ENCODE data around the gene ZNF774. TPM values are rescaled to one million over a fixed set of nuclear protein-coding genes. Genes with fewer than 3 reads are reported as not detected.

The ZNF774 gene
- total and polyA plus RNA-seq, 2 of the 13 experiments (the other 11 are each of a cell fraction or from before 2014, with no cell fraction given): 0.59 to 1.4 TPM

DNA sequence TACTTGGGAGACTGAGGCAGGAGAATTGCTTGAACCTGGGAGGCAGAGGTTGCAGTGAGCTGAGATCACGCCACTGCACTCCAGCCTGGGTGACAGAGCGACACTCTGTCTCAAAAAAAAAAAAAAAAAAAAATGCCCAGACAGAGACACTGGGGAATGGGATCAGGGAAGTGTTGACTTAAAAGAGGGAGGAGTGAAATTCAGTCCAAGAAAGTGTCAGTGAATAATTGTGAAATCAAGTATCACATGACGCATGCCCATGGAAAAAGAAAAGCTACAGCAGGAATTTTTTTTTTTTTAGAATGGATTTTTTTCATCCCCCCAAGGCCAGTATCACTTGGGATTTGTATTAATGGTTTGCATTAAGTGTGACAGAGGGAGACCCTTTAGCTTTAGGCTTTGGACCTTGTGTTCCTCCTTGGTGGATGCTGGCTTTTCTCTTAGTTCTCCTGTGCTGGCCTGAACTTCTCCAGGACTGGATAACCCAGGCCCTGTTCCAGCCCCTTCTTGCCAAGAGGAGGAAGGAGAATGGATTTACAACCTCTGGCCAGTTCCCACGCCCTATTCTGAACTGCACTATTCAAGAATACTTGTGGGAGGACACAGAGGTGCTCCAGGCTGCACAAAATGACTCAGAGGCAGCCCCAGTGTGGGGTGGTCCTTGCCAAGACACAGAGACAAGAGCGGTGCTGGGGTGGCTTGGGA is 36.7 kb upstream of the ZNF774 start:
- FAIRE-seq (no peak), DNase-seq (ENCODE audit: low spot score) (peak; percentile 30), ATAC-seq (no peak)
- Histone ChIP-seq H3K27ac (ENCODE audit: extremely low read length, insufficient read depth, low read length) (no peak overlapping the region), H3K4me1 (ENCODE audit: insufficient read depth, low read length) (0 out of 2 replicates have a peak, but pooled peaks cover 4% of the 10 kb centered on the region), H3K79me2 (ENCODE audit: insufficient read depth, low read length) (no peaks in the 10 kb centered on the region), H3K27me3 (ENCODE audit: control insufficient read depth in 1 of 2, insufficient read depth in 2 of 2, low read length in 2 of 2) (no peaks in the 10 kb centered on the region; a peak in 1 of 5 replicates), H3K9me3 (ENCODE audit: low read length) (no peaks in the 10 kb centered on the region), H3K36me3 (replicated peaks in 1 of 2; ENCODE audit: control insufficient read depth in 1 of 2, insufficient read depth in 2 of 2, low read length in 2 of 2) (no peaks in the 10 kb centered on the region), H2AFZ (ENCODE audit: low read length) (no peak overlapping the region), H3K4me3 (replicated peaks in 1 of 3; ENCODE audit: insufficient read depth in 1 of 3, low read depth in 2 of 3, low read length in 3 of 3) (no peak overlapping the region), H3K4me2 (ENCODE audit: low read depth, low read length) (no peak overlapping the region), H3K9ac (ENCODE audit: insufficient read depth, low read depth, low read length) (no peak overlapping the region), H4K20me1 (ENCODE audit: insufficient read depth, low read length) (no peaks in the 10 kb centered on the region)
- BruUV-seq (replicated peaks): no TSS peak
- peak; percentile 9; the same call in 1 of the 2 replicates for TF ChIP-seq CEBPB (IDR thresholded peaks at IDR 0.05; ENCODE audit: borderline replicate concordance, low read depth, low read length)
- TF ChIP-seq, protein P1, sequence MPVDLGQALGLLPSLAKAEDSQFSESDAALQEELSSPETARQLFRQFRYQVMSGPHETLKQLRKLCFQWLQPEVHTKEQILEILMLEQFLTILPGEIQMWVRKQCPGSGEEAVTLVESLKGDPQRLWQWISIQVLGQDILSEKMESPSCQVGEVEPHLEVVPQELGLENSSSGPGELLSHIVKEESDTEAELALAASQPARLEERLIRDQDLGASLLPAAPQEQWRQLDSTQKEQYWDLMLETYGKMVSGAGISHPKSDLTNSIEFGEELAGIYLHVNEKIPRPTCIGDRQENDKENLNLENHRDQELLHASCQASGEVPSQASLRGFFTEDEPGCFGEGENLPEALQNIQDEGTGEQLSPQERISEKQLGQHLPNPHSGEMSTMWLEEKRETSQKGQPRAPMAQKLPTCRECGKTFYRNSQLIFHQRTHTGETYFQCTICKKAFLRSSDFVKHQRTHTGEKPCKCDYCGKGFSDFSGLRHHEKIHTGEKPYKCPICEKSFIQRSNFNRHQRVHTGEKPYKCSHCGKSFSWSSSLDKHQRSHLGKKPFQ (CRISPR knock-in tag; IDR thresholded peaks at IDR 0.05; ENCODE audit: insufficient replicate concordance): no peak
- WGBS (ENCODE audit: low lambda C conversion rate): 25% methylated on average over 5 of the region's 5 CpGs
- intact Hi-C loops (cut with micrococcal nuclease; ENCODE audit: unreplicated experiment) (no loop called here), in situ Hi-C loops (cut with HindIII; ENCODE audit: extremely low pct_ligation_motif_present, low pct_unique_long_range_greater_than_20kb) (no loop called here)
- ChIA-PET CTCF (ENCODE audit: low intra/inter-chr PET ratio, low total read pairs) (no interaction called here), POLR2A (no interaction called here)

DNA sequence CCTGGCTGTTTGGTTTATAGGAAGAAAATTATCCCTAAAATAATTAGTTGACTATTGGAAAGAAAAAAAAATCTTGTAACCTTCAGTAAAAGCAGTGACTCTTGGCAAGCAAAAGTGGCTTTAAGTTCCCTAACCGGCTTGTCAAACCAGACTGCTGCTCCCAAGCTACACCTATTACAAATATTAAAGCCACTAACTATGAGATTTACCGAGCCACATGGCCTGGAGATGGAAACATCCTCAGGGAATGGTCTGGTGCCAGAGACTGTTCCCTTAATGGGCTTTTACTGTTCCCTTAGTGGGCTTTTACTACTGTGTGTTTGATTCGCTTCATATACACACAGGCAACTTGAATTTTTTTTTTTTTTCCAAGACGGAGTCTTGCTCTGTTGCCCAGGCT is 35.9 kb upstream of the ZNF774 start:
- Histone ChIP-seq H3K4me1 (ENCODE audit: insufficient read depth, low read length) (0 out of 2 replicates have a peak, but pooled peaks cover 7% of the 10 kb centered on the region), H2AFZ (ENCODE audit: low read length) (no peak overlapping the region), H3K4me3 (replicated peaks in 1 of 3; ENCODE audit: insufficient read depth in 1 of 3, low read depth in 2 of 3, low read length in 3 of 3) (no peak overlapping the region), H3K79me2 (ENCODE audit: insufficient read depth, low read length) (no peaks in the 10 kb centered on the region), H3K9ac (ENCODE audit: insufficient read depth, low read depth, low read length) (no peak overlapping the region), H3K36me3 (replicated peaks in 1 of 2; ENCODE audit: control insufficient read depth in 1 of 2, insufficient read depth in 2 of 2, low read length in 2 of 2) (no peaks in the 10 kb centered on the region), H3K4me2 (ENCODE audit: low read depth, low read length) (no peak overlapping the region), H3K27me3 (ENCODE audit: control insufficient read depth in 1 of 2, insufficient read depth in 2 of 2, low read length in 2 of 2) (no peaks in the 10 kb centered on the region; a peak in 1 of 5 replicates), H4K20me1 (ENCODE audit: insufficient read depth, low read length) (no peaks in the 10 kb centered on the region), H3K9me3 (ENCODE audit: low read length) (no peaks in the 10 kb centered on the region), H3K27ac (ENCODE audit: extremely low read length, insufficient read depth, low read length) (no peak overlapping the region)
- FAIRE-seq: no peak
- intact Hi-C loops (cut with micrococcal nuclease; ENCODE audit: unreplicated experiment) (no loop called here), in situ Hi-C loops (cut with HindIII; ENCODE audit: extremely low pct_ligation_motif_present, low pct_unique_long_range_greater_than_20kb) (no loop called here)
- no peak for DNase-seq (ENCODE audit: low spot score)
- no peak for ATAC-seq
- BruUV-seq (replicated peaks): no TSS peak
- ChIA-PET POLR2A (no interaction called here), CTCF (ENCODE audit: low intra/inter-chr PET ratio, low total read pairs) (no interaction called here)
- WGBS (ENCODE audit: low lambda C conversion rate): 60% methylated on average over 4 of the region's 4 CpGs
- TF ChIP-seq ZNF788 (CRISPR knock-in tag; IDR thresholded peaks at IDR 0.05; ENCODE audit: borderline replicate concordance): no peak
- TF ChIP-seq TCF7L2 (IDR thresholded peaks at IDR 0.05; ENCODE audit: low read depth, low read length): no peak
- no peak for TF ChIP-seq ZNF570 (CRISPR knock-in tag; IDR thresholded peaks at IDR 0.05; ENCODE audit: borderline replicate concordance)
- TF ChIP-seq ZNF3 (CRISPR knock-in tag; IDR thresholded peaks at IDR 0.05): no peak
- TF ChIP-seq ZNF569 (CRISPR knock-in tag; IDR thresholded peaks at IDR 0.05; ENCODE audit: borderline replicate concordance): no peak
- no peak for TF ChIP-seq GABPA (IDR thresholded peaks at IDR 0.05; ENCODE audit: low read depth, low read length)
- TF ChIP-seq GABPA (CRISPR knock-in tag; IDR thresholded peaks at IDR 0.05; ENCODE audit: low read depth): no peak
- TF ChIP-seq, protein P2, sequence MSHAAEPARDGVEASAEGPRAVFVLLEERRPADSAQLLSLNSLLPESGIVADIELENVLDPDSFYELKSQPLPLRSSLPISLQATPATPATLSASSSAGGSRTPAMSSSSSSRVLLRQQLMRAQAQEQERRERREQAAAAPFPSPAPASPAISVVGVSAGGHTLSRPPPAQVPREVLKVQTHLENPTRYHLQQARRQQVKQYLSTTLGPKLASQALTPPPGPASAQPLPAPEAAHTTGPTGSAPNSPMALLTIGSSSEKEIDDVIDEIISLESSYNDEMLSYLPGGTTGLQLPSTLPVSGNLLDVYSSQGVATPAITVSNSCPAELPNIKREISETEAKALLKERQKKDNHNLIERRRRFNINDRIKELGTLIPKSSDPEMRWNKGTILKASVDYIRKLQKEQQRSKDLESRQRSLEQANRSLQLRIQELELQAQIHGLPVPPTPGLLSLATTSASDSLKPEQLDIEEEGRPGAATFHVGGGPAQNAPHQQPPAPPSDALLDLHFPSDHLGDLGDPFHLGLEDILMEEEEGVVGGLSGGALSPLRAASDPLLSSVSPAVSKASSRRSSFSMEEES (CRISPR knock-in tag; IDR thresholded peaks at IDR 0.05): no peak
- TF ChIP-seq ZNF331 (CRISPR knock-in tag; IDR thresholded peaks at IDR 0.05): no peak
- no peak for TF ChIP-seq ZNF607 (CRISPR knock-in tag; IDR thresholded peaks at IDR 0.05; ENCODE audit: borderline replicate concordance)
- no peak for TF ChIP-seq HMG20B (CRISPR knock-in tag; conservative IDR thresholded peaks at IDR 0.05)
- TF ChIP-seq SOX13 (IDR thresholded peaks at IDR 0.05): no peak
- TF ChIP-seq SOX13 (CRISPR knock-in tag; conservative IDR thresholded peaks at IDR 0.05 in 1 of 2, IDR thresholded peaks at IDR 0.05 in 1 of 2): no peak
- TF ChIP-seq JARID2 (CRISPR knock-in tag; IDR thresholded peaks at IDR 0.05; ENCODE audit: insufficient replicate concordance): no peak
